ENCODE measurements around the gene CUEDC1.

Gene CUEDC1

GRCh38 chr17:57914273-57915142, 40.7 kb downstream of the CUEDC1 start:
- DNase-seq = no peak

GRCh38 chr17:57913575-57914272, 41.5 kb downstream of the CUEDC1 start:
- DNase-seq = no peak

GRCh38 chr17:57911834-57912673, 43.2 kb downstream of the CUEDC1 start:
- no peak for DNase-seq

- DNase-seq = no peak
Observed at GRCh38 chr17:57910462-57911420, 44.5 kb downstream of the CUEDC1 start.

GRCh38 chr17:57909551-57909950, 45.7 kb downstream of the CUEDC1 start:
- no peak for DNase-seq

GRCh38 chr17:57908278-57908677, 46.9 kb downstream of the CUEDC1 start:
- DNase-seq = no peak

- no peak for DNase-seq
Observed at GRCh38 chr17:57906910-57907309, 48.3 kb downstream of the CUEDC1 start.

GRCh38 chr17:57905875-57906455, 49.2 kb downstream of the CUEDC1 start:
- no peak for DNase-seq

- DNase-seq = no peak
Observed at GRCh38 chr17:57903961-57904360, 51.3 kb downstream of the CUEDC1 start.

GRCh38 chr17:57902800-57903759, 52.1 kb downstream of the CUEDC1 start:
- DNase-seq = no peak

GRCh38 chr17:57902117-57902799, 53.0 kb downstream of the CUEDC1 start:
- DNase-seq = no peak

GRCh38 chr17:57900991-57901743, 54.0 kb downstream of the CUEDC1 start:
- no peak for DNase-seq

- no peak for DNase-seq
Observed at GRCh38 chr17:57899822-57900221, 55.4 kb downstream of the CUEDC1 start.

- DNase-seq = no peak
Observed at GRCh38 chr17:57899391-57899790, 55.8 kb downstream of the CUEDC1 start.

- DNase-seq = no peak
Observed at GRCh38 chr17:57898487-57899311, 56.5 kb downstream of the CUEDC1 start.

- DNase-seq = no peak
Observed at GRCh38 chr17:57895382-57896060, 59.7 kb downstream of the CUEDC1 start.

GRCh38 chr17:57894848-57895247, 60.4 kb downstream of the CUEDC1 start:
- DNase-seq = no peak

Measured in 8988T (cell line).